Breast epithelium (tissue), 4 donors: ENCODE measurements around the gene GPR27. TPM values are rescaled to one million over a fixed set of nuclear protein-coding genes. Genes with fewer than 3 reads are reported as not detected.

Source experiments
- DNase-seq, 2 donors: peaks; one replicate each; pipeline ENCODE4 v3.0.0-alpha.2; 2019; ENCODE audit warnings: low spot score in 2 of 2
- H3K27ac ChIP-seq, 2 donors: fragments of 200-600 bp; sonication (generic) in 1 of 2; one replicate each; pipeline ENCODE4 v1.5.1; 2016 to 2019; ENCODE audit warnings: mild to moderate bottlenecking in 1 of 2
- H3K27me3 ChIP-seq, 2 donors: fragments of 200-600 bp; sonication (generic) in 1 of 2; one replicate each; pipeline versions ENCODE4 v1.5.1 to v1.6.0; 2017 to 2019; ENCODE audit warnings: control low read depth in 1 of 2, mild to moderate bottlenecking in 1 of 2
- H3K36me3 ChIP-seq: fragments of 200-600 bp; one replicate; pipeline ENCODE4 v1.5.1; 2019
- H3K4me1 ChIP-seq, 2 donors: fragments of 200-600 bp; sonication (generic); one replicate each; pipeline ENCODE4 v1.5.1; 2016 to 2019; ENCODE audit warnings: control low read depth in 1 of 2
- H3K4me3 ChIP-seq, 3 donors: fragments of 200-600 bp; sonication (generic); 1 replicate in 2 of 3; 2 replicates in 1 of 3; pipeline ENCODE4 v1.5.1; 2016 to 2019; ENCODE audit warnings: mild to moderate bottlenecking in 3 of 3, moderate library complexity in 2 of 3
- H3K9me3 ChIP-seq, 2 donors: fragments of 200-600 bp; sonication (generic) in 1 of 2; one replicate each; pipeline ENCODE4 v1.5.1; 2016 to 2019; ENCODE audit warnings: control low read depth in 1 of 2
- CTCF ChIP-seq, 3 donors: fragments of 450-650 bp; IDR thresholded peaks; one replicate each; pipeline ENCODE4 v1.5.1; 2016 to 2017; ENCODE audit warnings: antibody characterized with exemption in 3 of 3, mild to moderate bottlenecking in 3 of 3, moderate library complexity in 3 of 3
- POLR2A ChIP-seq: fragments of 450-650 bp; IDR thresholded peaks from one replicate; pipeline ENCODE4 v1.6.1; 2016; ENCODE audit warnings: antibody characterized with exemption, mild to moderate bottlenecking, moderate library complexity
- POLR2AphosphoS5 ChIP-seq, 3 donors: sonication (generic); formaldehyde crosslinking; IDR thresholded peaks; one replicate each; pipeline ENCODE4 v1.6.1; 2017; ENCODE audit warnings: antibody characterized with exemption in 3 of 3
- intact Hi-C: fragments of 100-400 bp; cut with DNase I; formaldehyde crosslinking; loops from one replicate; pipeline ENCODE4 v1.15.1; 2023; ENCODE audit warnings: low total_unique reads
- total RNA-seq, 3 donors: library from RNA; depleted of rRNA; stranded (reverse); fragments of >200 nt; gene quantifications; one replicate each; pipeline ENCODE4 v1.1.0, GENCODE V29; 2016

Gene GPR27
- total RNA-seq, 3 donors from 2014 or later = 0.32 to 4.0 (median 2.0) TPM

- TF ChIP-seq CTCF (IDR thresholded peaks at IDR 0.05) (no peak), POLR2A (no peak), POLR2AphosphoS5 (IDR thresholded peaks at IDR 0.05) (no peak)
- intact Hi-C loops = loop anchor here (2.0 kb wide), 1 partner anchor 77 kb away; no protein-coding TSS in a partner anchor
- Histone ChIP-seq H3K27ac (no peak overlapping the region), H3K9me3 (no peaks in the 10 kb centered on the region), H3K4me1 (no peaks in the 10 kb centered on the region), H3K27me3 (peaks cover 0 to 3% of the 10 kb centered on the region in 2 donors), H3K4me3 (no peak overlapping the region), H3K36me3 (no peaks in the 10 kb centered on the region)
- DNase-seq = no peak
These were observed 52.0 kb downstream of the GPR27 start for GRCh38 chr3:71805691-71806090.

Other genes with a start within 250 kb of the GPR27 start
- gene FOXP1, start 170.1 kb upstream of the GPR27 start, total RNA-seq = 100 to 1,000 TPM in 2 of 3 donors, 10 to 100 TPM in 1; 61.9 to 267 (median 146) TPM
- gene EIF4E3, start 28.5 kb upstream of the GPR27 start, total RNA-seq = 10 to 100 TPM; 16.1 to 34.4 (median 19.3) TPM
- not detected for gene PROK2, start 31.3 kb downstream of the GPR27 start, total RNA-seq